NB4 (cell line): ENCODE measurements around the gene YAF2.

Source experiments
- DNase-seq: peaks from one replicate; pipeline ENCODE4 v3.0.0; 2010; ENCODE audit warnings: low read depth
- H3K4me3 ChIP-seq: one replicate; pipeline ENCODE4 v1.5.1; 2011; ENCODE audit warnings: mild to moderate bottlenecking, low read depth, low read length, moderate library complexity
- MYC ChIP-seq: IDR thresholded peaks from 2 replicates; pipeline ENCODE4 v1.6.1; 2011; ENCODE audit warnings: low read depth, low read length
- POLR2A ChIP-seq: IDR thresholded peaks from 2 replicates; pipeline ENCODE4 v1.6.1; 2011; ENCODE audit warnings: mild to moderate bottlenecking; ENCODE audit not compliant: insufficient read length; ENCODE audit errors: extremely low read depth
- TF ChIP-seq, protein P1 (sequence below): IDR thresholded peaks from 2 replicates; pipeline ENCODE4 v1.6.1; 2011; ENCODE audit warnings: low read depth, low read length
- TF ChIP-seq, protein P2 (sequence below): IDR thresholded peaks from one replicate; pipeline ENCODE4 v1.5.1; 2012; ENCODE audit warnings: low read depth, low read length

The YAF2 gene

DNA sequence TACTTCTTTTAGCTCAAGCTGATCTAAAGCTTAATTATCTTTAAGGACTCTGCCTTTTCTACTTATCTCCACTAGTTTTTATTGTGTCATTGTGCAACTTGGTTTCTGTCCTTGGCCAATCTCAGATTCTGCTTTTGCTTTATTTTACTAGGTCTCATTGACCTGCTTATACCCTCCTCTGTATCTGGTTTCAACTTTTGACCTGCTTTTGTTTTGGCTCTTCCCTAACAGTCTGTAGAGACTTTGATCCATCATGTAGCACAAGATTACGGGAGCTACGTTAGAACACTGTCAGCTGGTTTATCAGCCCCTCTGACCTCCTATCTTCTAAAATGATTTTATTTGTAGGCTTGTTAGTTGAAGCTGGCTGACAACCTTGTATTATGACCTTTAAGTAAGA, 44.2 kb upstream of the YAF2 start:
- no peak overlapping the region for H3K4me3 ChIP-seq
- TF ChIP-seq POLR2A = no peak
- TF ChIP-seq MYC = no peak
- TF ChIP-seq, protein P1, sequence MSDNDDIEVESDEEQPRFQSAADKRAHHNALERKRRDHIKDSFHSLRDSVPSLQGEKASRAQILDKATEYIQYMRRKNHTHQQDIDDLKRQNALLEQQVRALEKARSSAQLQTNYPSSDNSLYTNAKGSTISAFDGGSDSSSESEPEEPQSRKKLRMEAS = no peak
- TF ChIP-seq, protein P2, sequence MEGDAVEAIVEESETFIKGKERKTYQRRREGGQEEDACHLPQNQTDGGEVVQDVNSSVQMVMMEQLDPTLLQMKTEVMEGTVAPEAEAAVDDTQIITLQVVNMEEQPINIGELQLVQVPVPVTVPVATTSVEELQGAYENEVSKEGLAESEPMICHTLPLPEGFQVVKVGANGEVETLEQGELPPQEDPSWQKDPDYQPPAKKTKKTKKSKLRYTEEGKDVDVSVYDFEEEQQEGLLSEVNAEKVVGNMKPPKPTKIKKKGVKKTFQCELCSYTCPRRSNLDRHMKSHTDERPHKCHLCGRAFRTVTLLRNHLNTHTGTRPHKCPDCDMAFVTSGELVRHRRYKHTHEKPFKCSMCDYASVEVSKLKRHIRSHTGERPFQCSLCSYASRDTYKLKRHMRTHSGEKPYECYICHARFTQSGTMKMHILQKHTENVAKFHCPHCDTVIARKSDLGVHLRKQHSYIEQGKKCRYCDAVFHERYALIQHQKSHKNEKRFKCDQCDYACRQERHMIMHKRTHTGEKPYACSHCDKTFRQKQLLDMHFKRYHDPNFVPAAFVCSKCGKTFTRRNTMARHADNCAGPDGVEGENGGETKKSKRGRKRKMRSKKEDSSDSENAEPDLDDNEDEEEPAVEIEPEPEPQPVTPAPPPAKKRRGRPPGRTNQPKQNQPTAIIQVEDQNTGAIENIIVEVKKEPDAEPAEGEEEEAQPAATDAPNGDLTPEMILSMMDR = no peak
- DNase-seq = no peak

DNA sequence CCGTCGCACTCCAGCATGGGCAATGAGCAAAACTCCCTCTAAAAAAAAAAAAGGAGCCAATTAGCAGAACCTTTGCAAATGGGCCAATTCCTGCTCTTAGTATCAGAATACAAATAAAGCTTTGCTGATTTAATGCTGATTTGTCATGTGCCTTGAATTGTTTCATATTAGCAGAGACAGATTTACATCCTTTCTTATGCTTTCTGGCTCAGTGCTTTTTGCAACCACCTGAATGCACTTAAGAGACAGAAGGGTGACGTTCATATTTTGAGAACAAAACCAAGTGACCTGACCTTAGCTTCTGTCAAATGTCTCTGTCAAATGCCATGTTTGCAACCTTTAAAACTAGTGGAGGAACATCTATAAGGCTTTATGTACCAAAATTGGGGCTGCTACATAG, 43.8 kb upstream of the YAF2 start:
- TF ChIP-seq POLR2A = no peak
- TF ChIP-seq, protein P2 = no peak
- TF ChIP-seq MYC = no peak
- TF ChIP-seq, protein P1 = no peak
- no peak for DNase-seq
- H3K4me3 ChIP-seq = no peak overlapping the region

DNA sequence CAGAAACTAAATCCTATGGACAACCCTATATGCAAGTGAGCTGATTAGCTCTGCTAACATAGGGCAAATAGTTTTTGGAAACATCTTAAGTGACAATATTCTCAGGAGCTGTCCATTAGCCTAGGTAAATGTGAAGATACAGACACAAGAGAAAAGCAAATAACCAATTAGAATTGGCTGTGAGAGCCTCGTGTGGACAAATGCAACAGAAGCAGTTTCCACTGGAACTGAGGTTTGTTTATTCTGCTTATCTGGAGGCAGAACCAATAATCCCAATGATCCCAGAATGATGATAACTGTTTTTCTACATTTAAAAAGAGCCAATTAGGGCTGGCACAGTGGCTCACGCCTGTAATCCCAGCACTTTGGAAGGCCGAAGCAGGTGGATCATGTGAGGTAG, 43.2 kb upstream of the YAF2 start:
- DNase-seq = no peak
- H3K4me3 ChIP-seq = no peak overlapping the region
- no peak for TF ChIP-seq MYC

DNA sequence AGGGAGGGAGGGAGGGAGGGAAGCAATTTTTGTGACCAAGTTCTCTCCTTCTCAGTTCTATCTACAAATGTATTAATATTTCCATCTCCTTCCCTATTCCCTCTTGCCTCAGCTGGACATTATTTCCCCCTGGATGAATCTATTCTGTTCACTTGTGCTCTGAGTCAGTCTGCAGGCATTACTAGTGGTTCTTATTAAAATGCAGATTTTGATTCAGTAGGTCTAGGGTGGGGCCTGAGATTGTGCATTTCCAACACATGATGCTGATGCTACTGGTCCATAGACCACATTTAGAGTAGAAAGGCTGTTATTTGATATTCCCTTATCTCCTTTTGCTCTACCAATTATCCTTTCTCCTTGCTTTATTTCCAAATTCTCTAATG, 40.1 kb upstream of the YAF2 start:
- H3K4me3 ChIP-seq = no peak overlapping the region
- DNase-seq = no peak
- TF ChIP-seq, protein P1 = no peak
- TF ChIP-seq POLR2A (no peak), MYC (no peak)
- TF ChIP-seq, protein P2 = no peak

DNA sequence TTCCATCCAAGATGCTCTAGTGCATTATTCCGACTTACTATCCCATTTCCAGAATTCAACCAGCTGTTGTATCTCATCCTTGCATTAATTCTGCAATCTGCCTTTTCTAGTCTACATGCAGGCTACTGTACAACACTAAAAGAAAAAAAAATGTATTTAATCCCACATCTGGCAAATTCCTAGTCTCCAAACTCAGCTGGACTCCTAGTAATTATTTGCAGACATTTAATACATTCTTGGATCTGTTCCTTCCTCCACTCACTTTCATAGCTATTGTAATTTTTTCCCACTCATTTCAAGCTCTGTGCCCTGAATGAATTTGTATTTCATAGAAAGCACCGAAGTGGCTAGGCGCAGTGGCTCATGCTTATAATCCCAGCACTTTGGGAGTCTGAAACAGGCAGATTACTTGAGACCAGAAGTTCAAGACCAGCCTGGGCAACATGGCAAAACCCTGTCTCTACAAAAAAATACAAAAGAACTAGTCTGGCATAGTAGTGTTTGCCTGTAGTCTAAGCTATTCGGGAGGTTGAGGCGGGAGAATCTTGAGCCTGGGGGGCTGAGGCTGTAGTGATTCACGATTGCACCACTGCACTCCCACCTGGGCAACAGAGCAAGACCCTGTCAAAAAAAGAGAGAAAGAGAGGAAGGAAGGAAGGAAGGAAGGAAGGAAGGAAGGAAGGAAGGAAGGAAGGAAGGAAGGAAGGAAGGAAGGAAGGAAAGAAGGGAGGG, 39.5 kb upstream of the YAF2 start:
- TF ChIP-seq MYC (no peak), POLR2A (no peak)
- TF ChIP-seq, protein P2 = no peak
- TF ChIP-seq, protein P1 = no peak
- DNase-seq = no peak
- H3K4me3 ChIP-seq = no peak overlapping the region

DNA sequence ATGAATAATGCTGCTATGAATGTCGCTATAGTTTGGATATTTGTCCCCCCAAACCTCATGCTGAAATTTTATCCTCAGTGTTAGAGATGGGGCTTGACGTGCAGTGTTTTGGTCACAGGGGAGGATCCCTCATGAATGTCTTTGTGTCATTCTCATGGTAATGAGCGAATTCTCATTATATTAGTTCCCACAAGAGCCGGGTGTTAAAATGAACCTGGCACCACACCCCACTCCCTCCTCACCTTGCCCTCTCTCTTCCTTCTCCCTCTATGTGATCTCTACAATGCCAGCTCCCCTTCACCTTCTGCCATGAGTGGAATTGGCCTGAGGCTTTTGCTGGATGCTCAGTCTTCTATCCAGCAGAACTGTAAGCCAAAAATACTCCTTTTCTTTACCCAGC, 37.5 kb upstream of the YAF2 start:
- DNase-seq = no peak
- H3K4me3 ChIP-seq = no peak overlapping the region
- TF ChIP-seq, protein P2 = no peak
- no peak for TF ChIP-seq POLR2A
